HG02759 (cell line): ENCODE data around the gene CDC14A.

Experiments
- ATAC-seq: cut with Tn5 transposase; IDR thresholded peaks from one replicate; pipeline ENCODE4 v1.9.1; 2021; ENCODE audit warnings: mild to moderate bottlenecking, moderate library complexity; ENCODE audit not compliant: unreplicated experiment

Gene CDC14A

DNA sequence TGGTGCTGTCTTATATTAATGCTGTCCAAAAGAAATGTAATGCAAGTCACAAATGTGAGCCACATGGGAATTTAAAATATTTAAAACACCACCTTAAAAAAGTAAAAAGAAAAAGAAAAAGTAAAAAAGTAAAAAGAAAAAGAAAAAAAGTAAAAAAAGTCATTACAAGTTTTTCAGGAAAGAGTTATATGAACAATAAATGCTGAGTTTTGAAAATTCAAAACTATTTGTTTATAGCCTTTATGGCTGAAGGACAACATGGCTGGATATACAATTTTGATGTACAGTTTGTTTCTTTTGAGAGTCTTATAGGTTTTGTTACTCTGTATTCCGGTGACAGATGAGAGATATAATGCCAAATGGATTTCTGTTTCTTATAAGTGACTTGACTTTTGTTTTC, 214.8 kb downstream of the CDC14A start:
- no peak for ATAC-seq
